RPMI7951 (cell line): ENCODE measurements around the gene C1QTNF7. TPM values are rescaled to one million over a fixed set of nuclear protein-coding genes. Genes with fewer than 3 reads are reported as not detected.
A peak's percentile ranks its signal among the peaks of the same experiment; 100 is the strongest.

Experiments used
- DNase-seq: peaks from one replicate; pipeline ENCODE4 v3.0.0-alpha.2; 2012; ENCODE audit warnings: low read depth
- total RNA-seq: library from RNA; depleted of rRNA; stranded (reverse); fragments of >200 nt; shearing (Covaris generic); gene quantifications from 2 replicates; pipeline ENCODE4 v1.2.3, GENCODE V29; 2014; rRNA removed

The C1QTNF7 gene
- total RNA-seq: not detected in 2 replicates

GRCh38 chr4:15427701-15428100 lies at the start of gene C1QTNF7:
Gene C1QTNF7, plus strand, starts transcription at chr4:15428033. Its CDS starts 7,711 bp downstream, at chr4:15435744.
- no peak for DNase-seq

GRCh38 chr4:15378062-15378461 lies 49.8 kb upstream of the C1QTNF7 start:
- DNase-seq: peak; percentile 59

- no peak for DNase-seq
These were observed 49.3 kb upstream of the C1QTNF7 start for GRCh38 chr4:15378493-15378892.

- no peak for DNase-seq
These were observed 46.0 kb upstream of the C1QTNF7 start for GRCh38 chr4:15381806-15382338.

GRCh38 chr4:15382669-15383273 lies 45.1 kb upstream of the C1QTNF7 start:
- no peak for DNase-seq

- no peak for DNase-seq
These were observed 42.3 kb upstream of the C1QTNF7 start for GRCh38 chr4:15385515-15385914.

GRCh38 chr4:15385928-15386327 lies 41.9 kb upstream of the C1QTNF7 start:
- no peak for DNase-seq

GRCh38 chr4:15390494-15390893 lies 37.3 kb upstream of the C1QTNF7 start:
- DNase-seq: no peak

- DNase-seq: no peak
These were observed 35.6 kb upstream of the C1QTNF7 start for GRCh38 chr4:15392053-15392805.

GRCh38 chr4:15395311-15395710 lies 32.5 kb upstream of the C1QTNF7 start:
- peak; percentile 33 for DNase-seq

- peak; percentile 62 for DNase-seq
These were observed 31.6 kb upstream of the C1QTNF7 start for GRCh38 chr4:15396157-15396800.

- no peak for DNase-seq
These were observed 29.8 kb upstream of the C1QTNF7 start for GRCh38 chr4:15398001-15398400.

- DNase-seq: peak; percentile 23
These were observed 29.1 kb upstream of the C1QTNF7 start for GRCh38 chr4:15398732-15399131.

GRCh38 chr4:15400226-15400625 lies 27.6 kb upstream of the C1QTNF7 start:
- no peak for DNase-seq

GRCh38 chr4:15400981-15401671 lies 26.7 kb upstream of the C1QTNF7 start:
- peak; percentile 92 for DNase-seq

- DNase-seq: no peak
These were observed 25.7 kb upstream of the C1QTNF7 start for GRCh38 chr4:15402146-15402545.

GRCh38 chr4:15402974-15403373 lies 24.9 kb upstream of the C1QTNF7 start:
- no peak for DNase-seq

- DNase-seq: no peak
These were observed 22.8 kb upstream of the C1QTNF7 start for GRCh38 chr4:15405018-15405417.

GRCh38 chr4:15410750-15411149 lies 17.1 kb upstream of the C1QTNF7 start:
- DNase-seq: peak; percentile 38

GRCh38 chr4:15412461-15412860 lies 15.4 kb upstream of the C1QTNF7 start:
- DNase-seq: no peak

GRCh38 chr4:15413010-15413622 lies 14.7 kb upstream of the C1QTNF7 start:
- DNase-seq: no peak

GRCh38 chr4:15413623-15414019 lies 14.2 kb upstream of the C1QTNF7 start:
- no peak for DNase-seq
